HUES6 (cell line): Measurements from ENCODE around the gene GDF7.

Source experiments
- H3K27ac ChIP-seq: 2 replicates; pipeline ENCODE4 v1.7.0; 2013; ENCODE audit warnings: low read depth, mild to moderate bottlenecking, low read length, inconsistent platforms
- H3K27me3 ChIP-seq: 2 replicates; pipeline ENCODE4 v1.6.1; 2013; ENCODE audit warnings: low read length; ENCODE audit not compliant: control insufficient read depth, insufficient read depth
- H3K36me3 ChIP-seq: 2 replicates; pipeline ENCODE4 v1.6.1; 2013; ENCODE audit warnings: low read length; ENCODE audit not compliant: control insufficient read depth, insufficient read depth
- H3K4me1 ChIP-seq: 2 replicates; pipeline ENCODE4 v1.6.1; 2013; ENCODE audit warnings: low read length; ENCODE audit not compliant: control insufficient read depth, insufficient read depth
- H3K4me3 ChIP-seq: 2 replicates; pipeline ENCODE4 v1.5.1; 2013; ENCODE audit warnings: low read depth, low read length
- H3K9ac ChIP-seq: one replicate; pipeline ENCODE4 v1.6.1; 2013; ENCODE audit warnings: mild to moderate bottlenecking, low read length
- H3K9me3 ChIP-seq: 2 replicates; pipeline ENCODE4 v1.6.1; 2013; ENCODE audit warnings: low read depth, low read length; ENCODE audit not compliant: control insufficient read depth, insufficient read depth

The GDF7 gene

GRCh38 chr2:20664071-20664390 lies 2.9 kb upstream of the GDF7 start:
- H3K9me3 ChIP-seq: no peaks in the 10 kb centered on the region
- no peaks in the 10 kb centered on the region for H3K36me3 ChIP-seq
- no peak overlapping the region for H3K4me3 ChIP-seq
- H3K27me3 ChIP-seq: peaks cover 71% of the 10 kb centered on the region
- no peak overlapping the region for H3K9ac ChIP-seq
- peaks cover 10% of the 10 kb centered on the region for H3K4me1 ChIP-seq
- no peak overlapping the region for H3K27ac ChIP-seq

GRCh38 chr2:20664431-20665242 lies 2.3 kb upstream of the GDF7 start:
- Histone ChIP-seq H3K27me3 (peaks cover 77% of the 10 kb centered on the region), H3K9ac (no peak overlapping the region), H3K4me1 (peaks cover 10% of the 10 kb centered on the region), H3K36me3 (no peaks in the 10 kb centered on the region), H3K27ac (no peak overlapping the region), H3K4me3 (peak overlapping the region; percentile 68), H3K9me3 (no peaks in the 10 kb centered on the region)

- Histone ChIP-seq H3K27ac (no peak overlapping the region), H3K9ac (no peak overlapping the region), H3K9me3 (no peaks in the 10 kb centered on the region), H3K4me1 (peaks cover 10% of the 10 kb centered on the region), H3K36me3 (no peaks in the 10 kb centered on the region), H3K27me3 (peaks cover 85% of the 10 kb centered on the region), H3K4me3 (peak overlapping the region; percentile 68)
Measured at GRCh38 chr2:20665243-20666004, 1.5 kb upstream of the GDF7 start.

- peaks cover 10% of the 10 kb centered on the region for H3K4me1 ChIP-seq
- H3K27ac ChIP-seq: no peak overlapping the region
- peak overlapping the region; percentile 68 for H3K4me3 ChIP-seq
- no peaks in the 10 kb centered on the region for H3K9me3 ChIP-seq
- no peaks in the 10 kb centered on the region for H3K36me3 ChIP-seq
- peaks cover 90% of the 10 kb centered on the region for H3K27me3 ChIP-seq
- no peak overlapping the region for H3K9ac ChIP-seq
Measured at GRCh38 chr2:20666005-20666303, 990 bp upstream of the GDF7 start.

- Histone ChIP-seq H3K4me3 (peak overlapping the region; percentile 70), H3K27ac (no peak overlapping the region), H3K27me3 (peaks cover 96% of the 10 kb centered on the region), H3K4me1 (peaks cover 10% of the 10 kb centered on the region), H3K9me3 (no peaks in the 10 kb centered on the region), H3K36me3 (no peaks in the 10 kb centered on the region), H3K9ac (no peak overlapping the region)
Measured at GRCh38 chr2:20667151-20667530, 197 bp downstream of the GDF7 start.

- Histone ChIP-seq H3K9me3 (no peaks in the 10 kb centered on the region), H3K27me3 (peaks cover 96% of the 10 kb centered on the region), H3K4me3 (peak overlapping the region; percentile 70), H3K9ac (no peak overlapping the region), H3K27ac (no peak overlapping the region), H3K4me1 (peaks cover 16% of the 10 kb centered on the region), H3K36me3 (no peaks in the 10 kb centered on the region)
Measured at GRCh38 chr2:20667531-20668401, 822 bp downstream of the GDF7 start.

GRCh38 chr2:20668451-20668850 lies 1.5 kb downstream of the GDF7 start:
- no peak overlapping the region for H3K27ac ChIP-seq
- peaks cover 96% of the 10 kb centered on the region for H3K27me3 ChIP-seq
- peaks cover 18% of the 10 kb centered on the region for H3K4me1 ChIP-seq
- no peak overlapping the region for H3K4me3 ChIP-seq
- H3K9me3 ChIP-seq: no peaks in the 10 kb centered on the region
- no peaks in the 10 kb centered on the region for H3K36me3 ChIP-seq
- H3K9ac ChIP-seq: no peak overlapping the region

GRCh38 chr2:20668871-20669475 lies 2.0 kb downstream of the GDF7 start:
- H3K9ac ChIP-seq: no peak overlapping the region
- H3K9me3 ChIP-seq: no peaks in the 10 kb centered on the region
- H3K4me3 ChIP-seq: no peak overlapping the region
- peaks cover 96% of the 10 kb centered on the region for H3K27me3 ChIP-seq
- no peaks in the 10 kb centered on the region for H3K36me3 ChIP-seq
- no peak overlapping the region for H3K27ac ChIP-seq
- peaks cover 23% of the 10 kb centered on the region for H3K4me1 ChIP-seq

GRCh38 chr2:20669562-20670314 lies 2.8 kb downstream of the GDF7 start:
- H3K27ac ChIP-seq: no peak overlapping the region
- no peak overlapping the region for H3K9ac ChIP-seq
- no peak overlapping the region for H3K4me3 ChIP-seq
- H3K36me3 ChIP-seq: no peaks in the 10 kb centered on the region
- H3K4me1 ChIP-seq: peaks cover 30% of the 10 kb centered on the region
- no peaks in the 10 kb centered on the region for H3K9me3 ChIP-seq
- peaks cover 96% of the 10 kb centered on the region for H3K27me3 ChIP-seq

- H3K9me3 ChIP-seq: no peaks in the 10 kb centered on the region
- no peak overlapping the region for H3K27ac ChIP-seq
- H3K36me3 ChIP-seq: no peaks in the 10 kb centered on the region
- peaks cover 30% of the 10 kb centered on the region for H3K4me1 ChIP-seq
- peaks cover 91% of the 10 kb centered on the region for H3K27me3 ChIP-seq
- H3K9ac ChIP-seq: no peak overlapping the region
- no peak overlapping the region for H3K4me3 ChIP-seq
Measured at GRCh38 chr2:20670315-20671035, 3.5 kb downstream of the GDF7 start.
